ENCODE results near the gene HS6ST3. TPM values are rescaled to one million over a fixed set of nuclear protein-coding genes. Genes with fewer than 3 reads are reported as not detected.

The HS6ST3 gene
- total RNA-seq, 1 donor from 2014 or later: 3.0 TPM

- TF ChIP-seq CTCF (IDR thresholded peaks at IDR 0.05): no peak
- peaks cover 0 to 9% of the 10 kb centered on the region in 2 donors for H3K4me1 ChIP-seq
- intact Hi-C loops (cut with DNase I): no loop called here
- DNase-seq (ENCODE audit: low spot score in 2 of 2): no peak
- H3K36me3 ChIP-seq: no peaks in the 10 kb centered on the region
- peak overlapping the region in 1 of 2 donors; percentile 75 for H3K4me3 ChIP-seq
- H3K27me3 ChIP-seq: no peaks in the 10 kb centered on the region
- no peaks in the 10 kb centered on the region for H3K9me3 ChIP-seq
- H3K27ac ChIP-seq: no peak overlapping the region
These were observed 768 bp upstream of the HS6ST3 start for GRCh38 chr13:96089139-96089538.

GRCh38 chr13:96090240-96091101, 564 bp downstream of the HS6ST3 start:
- intact Hi-C loops (cut with DNase I): no loop called here
- no peak for DNase-seq (ENCODE audit: low spot score in 2 of 2)
- H3K27me3 ChIP-seq: no peaks in the 10 kb centered on the region

GRCh38 chr13:96091164-96092117, 1.5 kb downstream of the HS6ST3 start:
- no peaks in the 10 kb centered on the region for H3K9me3 ChIP-seq
- DNase-seq (ENCODE audit: low spot score in 2 of 2): no peak
- H3K27me3 ChIP-seq: no peaks in the 10 kb centered on the region
- H3K36me3 ChIP-seq: no peaks in the 10 kb centered on the region
- intact Hi-C loops (cut with DNase I): no loop called here
- no peak for TF ChIP-seq CTCF (IDR thresholded peaks at IDR 0.05)
- peaks cover 0 to 9% of the 10 kb centered on the region in 2 donors for H3K4me1 ChIP-seq
- H3K4me3 ChIP-seq: peak overlapping the region; percentile 61 to 75
- no peak overlapping the region for H3K27ac ChIP-seq

More at GRCh38 chr13:96090240-96091101, 564 bp downstream of the HS6ST3 start:
- H3K27ac ChIP-seq: no peak overlapping the region
- no peak for TF ChIP-seq CTCF (IDR thresholded peaks at IDR 0.05)
- H3K9me3 ChIP-seq: no peaks in the 10 kb centered on the region
- H3K36me3 ChIP-seq: no peaks in the 10 kb centered on the region
- peak overlapping the region; percentile 61 to 75 for H3K4me3 ChIP-seq
- peaks cover 0 to 9% of the 10 kb centered on the region in 2 donors for H3K4me1 ChIP-seq

- no peak for DNase-seq (ENCODE audit: low spot score in 2 of 2)
- Histone ChIP-seq H3K27me3 (no peaks in the 10 kb centered on the region), H3K4me3 (no peak overlapping the region), H3K4me1 (peaks cover 0 to 9% of the 10 kb centered on the region in 2 donors), H3K36me3 (no peaks in the 10 kb centered on the region), H3K27ac (no peak overlapping the region), H3K9me3 (no peaks in the 10 kb centered on the region)
- intact Hi-C loops (cut with DNase I): no loop called here
- no peak for TF ChIP-seq CTCF (IDR thresholded peaks at IDR 0.05)
These were observed 3.5 kb downstream of the HS6ST3 start for GRCh38 chr13:96093296-96094006.
